Measurements from ENCODE around the gene MICAL3. TPM values are rescaled to one million over a fixed set of nuclear protein-coding genes. Genes with fewer than 3 reads are reported as not detected.
"Not testable (repeated sequence)": the region's sequence is repeated elsewhere in the genome, so short reads cannot be mapped to it uniquely, and the experiment has no call there.

Gene MICAL3
- polyA plus RNA-seq, 4 donors = 3.2 to 31.4 (median 10.0) TPM

DNA sequence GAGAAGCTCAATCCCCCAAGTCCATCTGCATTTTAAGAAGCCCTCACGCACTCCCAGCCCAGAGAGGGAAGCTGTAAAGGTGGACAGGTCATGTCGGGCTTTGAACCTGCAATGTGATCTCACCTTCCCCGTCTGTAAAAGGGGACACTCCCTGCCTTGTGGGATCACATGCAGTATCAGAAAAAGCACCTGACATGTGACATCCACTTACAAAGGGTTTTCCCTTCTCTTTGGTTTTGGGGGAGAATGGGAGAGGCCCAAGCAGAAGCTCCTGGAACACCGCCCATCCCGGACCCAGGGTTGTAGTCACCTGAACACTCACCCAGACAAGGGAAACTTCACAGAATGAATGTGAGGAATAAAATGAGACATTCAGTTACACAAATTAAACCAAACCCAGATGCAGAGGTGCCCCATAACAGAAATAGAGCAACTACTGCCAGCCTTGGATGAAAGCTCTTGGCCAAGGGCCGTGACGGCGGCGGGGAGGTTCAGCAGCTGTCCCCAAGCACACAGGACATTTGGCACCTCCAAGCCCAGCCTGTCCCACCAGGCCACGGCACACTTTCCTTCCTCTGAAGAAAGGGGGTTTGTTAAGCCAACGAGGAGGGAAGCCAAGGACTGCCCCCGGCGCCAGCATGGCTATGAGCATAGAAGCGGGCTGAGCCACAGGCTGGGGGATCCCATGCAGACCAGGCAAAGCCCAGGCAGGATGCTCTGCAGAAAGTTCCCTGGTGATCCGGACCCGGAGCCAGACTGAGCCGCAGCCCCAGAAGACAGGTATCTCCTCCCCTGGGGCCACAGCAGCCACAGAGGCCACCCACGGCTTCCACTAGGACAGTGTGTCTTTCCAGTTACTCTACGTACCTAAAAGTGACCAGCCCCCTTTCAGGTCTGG lies 253.9 kb downstream of the MICAL3 start:
- 81 to 88% (median 84%) methylated on average over 19 of the region's 19 CpGs for WGBS, 3 donors
- no peak for FAIRE-seq

DNA sequence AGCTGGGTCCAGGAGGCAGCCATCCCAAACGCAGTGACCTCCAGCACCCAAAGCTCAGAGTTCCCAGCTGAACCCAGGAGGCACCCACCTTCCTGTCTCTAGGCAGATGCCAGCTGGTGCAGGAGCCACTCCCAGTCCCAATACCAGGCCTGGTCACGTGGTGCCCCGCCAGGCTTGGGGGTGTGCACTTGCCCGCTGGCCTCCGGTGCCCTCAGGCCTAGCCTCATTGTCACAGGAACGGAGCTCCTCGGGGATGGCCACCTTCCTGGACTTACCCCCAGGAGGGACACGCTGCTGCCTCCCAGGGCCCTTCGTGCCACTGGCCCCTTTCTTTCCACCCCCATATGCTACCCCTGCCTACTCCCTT lies 254.7 kb downstream of the MICAL3 start:
- no peaks in the 10 kb centered on the region for H3K9me3 ChIP-seq (ENCODE audit: control insufficient read depth in 2 of 2, insufficient read depth in 1 of 2, low read depth in 1 of 2, low read length in 1 of 2)
- peaks cover 0 to 13% (median 0%) of the 10 kb centered on the region in 3 donors for H3K36me3 ChIP-seq (ENCODE audit: control insufficient read depth in 3 of 3, insufficient read depth in 2 of 3, low read depth in 1 of 3, low read length in 3 of 3)
- H3K27ac ChIP-seq (ENCODE audit: low read depth in 1 of 3, low read length in 2 of 3) = peak overlapping the region in 1 of 3 donors; percentile 53
- no peak overlapping the region for H3K4me3 ChIP-seq (ENCODE audit: low read depth in 1 of 3, low read length in 3 of 3)
- H3K27me3 ChIP-seq (ENCODE audit: control insufficient read depth in 3 of 3, insufficient read depth in 3 of 3, low read length in 3 of 3) = no peaks in the 10 kb centered on the region
- peak in 1 of 2 donors; percentile 82 for DNase-seq
- FAIRE-seq = no peak
- H3K4me1 ChIP-seq (ENCODE audit: control insufficient read depth in 3 of 3, insufficient read depth in 2 of 3, low read depth in 1 of 3, low read length in 2 of 3) = peaks cover 3 to 10% (median 6%) of the 10 kb centered on the region in 3 donors
- WGBS, 3 donors = 19 to 68% (median 37%) methylated on average over 9 of the region's 9 CpGs

More for the DNA sequence above, 253.9 kb downstream of the MICAL3 start:
- Histone ChIP-seq H3K9me3 (ENCODE audit: control insufficient read depth in 2 of 2, insufficient read depth in 1 of 2, low read depth in 1 of 2, low read length in 1 of 2) (no peaks in the 10 kb centered on the region), H3K27me3 (ENCODE audit: control insufficient read depth in 3 of 3, insufficient read depth in 3 of 3, low read length in 3 of 3) (no peaks in the 10 kb centered on the region), H3K4me3 (ENCODE audit: low read depth in 1 of 3, low read length in 3 of 3) (no peak overlapping the region), H3K36me3 (ENCODE audit: control insufficient read depth in 3 of 3, insufficient read depth in 2 of 3, low read depth in 1 of 3, low read length in 3 of 3) (peaks cover 0 to 13% (median 0%) of the 10 kb centered on the region in 3 donors), H3K4me1 (ENCODE audit: control insufficient read depth in 3 of 3, insufficient read depth in 2 of 3, low read depth in 1 of 3, low read length in 2 of 3) (peaks cover 3 to 10% (median 6%) of the 10 kb centered on the region in 3 donors), H3K27ac (ENCODE audit: low read depth in 1 of 3, low read length in 2 of 3) (no peak overlapping the region)
- DNase-seq = no peak

GRCh38 chr22:17769013-17769715 lies 255.2 kb downstream of the MICAL3 start:
- H3K27ac ChIP-seq (ENCODE audit: low read depth in 1 of 3, low read length in 2 of 3) = peak overlapping the region in 1 of 3 donors; percentile 53
- peaks cover 3 to 10% (median 6%) of the 10 kb centered on the region in 3 donors for H3K4me1 ChIP-seq (ENCODE audit: control insufficient read depth in 3 of 3, insufficient read depth in 2 of 3, low read depth in 1 of 3, low read length in 2 of 3)
- DNase-seq (no peak), FAIRE-seq (no peak)
- no peaks in the 10 kb centered on the region for H3K9me3 ChIP-seq (ENCODE audit: control insufficient read depth in 2 of 2, insufficient read depth in 1 of 2, low read depth in 1 of 2, low read length in 1 of 2)
- no peak overlapping the region for H3K4me3 ChIP-seq (ENCODE audit: low read depth in 1 of 3, low read length in 3 of 3)
- H3K27me3 ChIP-seq (ENCODE audit: control insufficient read depth in 3 of 3, insufficient read depth in 3 of 3, low read length in 3 of 3) = no peaks in the 10 kb centered on the region
- peaks cover 0 to 13% (median 0%) of the 10 kb centered on the region in 3 donors for H3K36me3 ChIP-seq (ENCODE audit: control insufficient read depth in 3 of 3, insufficient read depth in 2 of 3, low read depth in 1 of 3, low read length in 3 of 3)
- 65 to 74% (median 67%) methylated on average over 14 of the region's 14 CpGs for WGBS, 3 donors

DNA sequence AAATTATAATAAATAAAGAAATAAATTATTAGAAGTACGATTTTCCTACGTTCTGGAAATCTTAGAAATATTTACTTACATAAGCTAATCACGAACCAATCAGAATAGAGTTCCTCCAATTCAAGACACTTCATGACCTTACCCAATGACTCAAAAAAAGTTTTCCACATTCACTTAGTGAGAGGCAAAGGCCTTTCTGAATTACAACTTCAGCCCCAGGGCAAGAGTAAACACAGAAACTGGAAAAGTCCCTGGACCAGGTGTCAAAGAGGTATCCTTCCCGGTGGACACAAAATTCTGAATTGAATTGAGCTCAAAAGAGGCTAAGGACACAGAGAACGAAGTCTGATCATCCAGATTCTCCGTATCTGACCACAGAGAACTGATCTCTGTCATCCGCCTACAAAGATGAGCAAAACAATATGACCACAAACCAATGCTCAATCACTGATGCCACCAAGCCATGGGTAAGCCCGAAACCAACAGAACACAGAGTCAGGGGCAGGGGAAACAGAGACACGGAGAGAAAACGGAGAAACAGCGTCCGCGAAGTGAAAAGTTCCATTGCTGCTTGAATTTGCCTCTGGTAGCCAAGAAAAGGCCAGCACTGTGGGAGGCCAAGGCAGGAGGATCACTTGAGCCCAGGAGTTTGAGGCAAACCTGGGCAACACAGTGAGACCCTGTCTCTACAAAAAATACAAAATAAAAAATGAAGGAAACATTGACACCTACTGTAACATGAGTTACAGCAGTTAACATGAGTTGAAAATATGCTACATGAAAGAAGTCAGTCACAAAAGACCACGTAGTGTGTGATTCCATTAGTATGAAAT lies 256.9 kb downstream of the MICAL3 start:
- H3K4me1 ChIP-seq (ENCODE audit: control insufficient read depth in 3 of 3, insufficient read depth in 2 of 3, low read depth in 1 of 3, low read length in 2 of 3) = peaks cover 0 to 6% (median 2%) of the 10 kb centered on the region in 3 donors
- FAIRE-seq (no peak), DNase-seq (no peak)

GRCh38 chr22:17764852-17765251 lies 259.5 kb downstream of the MICAL3 start:
- FAIRE-seq; H3K4me1 ChIP-seq (ENCODE audit: control insufficient read depth in 3 of 3, insufficient read depth in 2 of 3, low read depth in 1 of 3, low read length in 2 of 3); H3K27me3 ChIP-seq (ENCODE audit: control insufficient read depth in 3 of 3, insufficient read depth in 3 of 3, low read length in 3 of 3); H3K9me3 ChIP-seq (ENCODE audit: control insufficient read depth in 2 of 2, insufficient read depth in 1 of 2, low read depth in 1 of 2, low read length in 1 of 2); H3K27ac ChIP-seq (ENCODE audit: low read depth in 1 of 3, low read length in 2 of 3); DNase-seq; H3K36me3 ChIP-seq (ENCODE audit: control insufficient read depth in 3 of 3, insufficient read depth in 2 of 3, low read depth in 1 of 3, low read length in 3 of 3); H3K4me3 ChIP-seq (ENCODE audit: low read depth in 1 of 3, low read length in 3 of 3): not testable (repeated sequence)
- 88 to 95% (median 92%) methylated on average over 5 of the region's 5 CpGs for WGBS, 3 donors

More for the DNA sequence above, 256.9 kb downstream of the MICAL3 start:
- Histone ChIP-seq H3K36me3 (ENCODE audit: control insufficient read depth in 3 of 3, insufficient read depth in 2 of 3, low read depth in 1 of 3, low read length in 3 of 3) (peaks cover 0 to 13% (median 0%) of the 10 kb centered on the region in 3 donors), H3K27ac (ENCODE audit: low read depth in 1 of 3, low read length in 2 of 3) (no peak overlapping the region), H3K4me3 (ENCODE audit: low read depth in 1 of 3, low read length in 3 of 3) (no peak overlapping the region), H3K9me3 (ENCODE audit: control insufficient read depth in 2 of 2, insufficient read depth in 1 of 2, low read depth in 1 of 2, low read length in 1 of 2) (no peaks in the 10 kb centered on the region), H3K27me3 (ENCODE audit: control insufficient read depth in 3 of 3, insufficient read depth in 3 of 3, low read length in 3 of 3) (no peaks in the 10 kb centered on the region)
- WGBS, 3 donors = 68 to 83% (median 76%) methylated on average over 14 of the region's 14 CpGs

DNA sequence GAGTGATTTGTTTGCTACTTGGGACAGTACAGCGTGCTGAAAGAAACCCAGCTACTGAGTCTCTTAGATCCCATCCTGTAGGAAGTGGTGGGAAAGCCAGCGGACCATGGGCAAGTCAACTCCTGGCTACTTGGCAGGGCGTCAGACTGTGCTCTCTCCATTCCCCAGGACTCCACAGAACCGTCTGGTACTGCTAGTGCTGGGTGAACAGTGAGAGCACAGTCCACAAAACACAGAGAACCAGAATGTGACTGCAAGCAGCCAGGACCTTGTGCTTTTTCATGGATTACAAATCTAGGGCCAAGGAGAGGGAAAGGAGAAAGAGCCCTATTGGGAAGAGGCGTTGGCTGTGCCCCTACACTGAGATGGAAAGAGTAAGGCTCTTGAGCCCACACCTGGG lies 260.3 kb downstream of the MICAL3 start:
- Histone ChIP-seq H3K36me3 (ENCODE audit: control insufficient read depth in 3 of 3, insufficient read depth in 2 of 3, low read depth in 1 of 3, low read length in 3 of 3) (peaks cover 0 to 1% (median 0%) of the 10 kb centered on the region in 3 donors), H3K9me3 (ENCODE audit: control insufficient read depth in 2 of 2, insufficient read depth in 1 of 2, low read depth in 1 of 2, low read length in 1 of 2) (no peaks in the 10 kb centered on the region), H3K4me1 (ENCODE audit: control insufficient read depth in 3 of 3, insufficient read depth in 2 of 3, low read depth in 1 of 3, low read length in 2 of 3) (peaks cover 0 to 6% (median 0%) of the 10 kb centered on the region in 3 donors), H3K4me3 (ENCODE audit: low read depth in 1 of 3, low read length in 3 of 3) (no peak overlapping the region), H3K27ac (ENCODE audit: low read depth in 1 of 3, low read length in 2 of 3) (no peak overlapping the region), H3K27me3 (ENCODE audit: control insufficient read depth in 3 of 3, insufficient read depth in 3 of 3, low read length in 3 of 3) (no peaks in the 10 kb centered on the region)
- WGBS, 3 donors = 79 to 86% (median 84%) methylated on average over 5 of the region's 5 CpGs
- no peak for FAIRE-seq
- DNase-seq = no peak

DNA sequence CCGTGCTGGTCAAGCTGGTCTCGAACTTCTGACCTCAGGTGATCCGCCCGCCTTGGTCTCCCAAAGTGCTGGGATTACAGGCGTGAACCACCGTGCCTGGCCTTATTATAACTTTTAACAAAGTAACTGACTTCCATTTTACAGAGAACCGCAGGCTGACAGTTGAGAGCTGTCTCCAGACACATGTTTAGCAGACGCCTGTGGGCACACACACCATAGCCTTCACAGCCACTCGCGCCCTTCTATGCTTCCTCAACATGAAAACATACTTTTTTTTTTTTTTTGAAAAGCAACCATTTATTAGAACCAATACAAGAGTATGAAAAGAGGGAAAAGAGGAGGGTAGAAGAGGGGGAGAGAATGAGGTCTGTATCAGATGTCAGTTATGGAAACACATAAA lies 260.9 kb downstream of the MICAL3 start:
- not testable (repeated sequence) for H3K27me3 ChIP-seq (ENCODE audit: control insufficient read depth in 3 of 3, insufficient read depth in 3 of 3, low read length in 3 of 3); DNase-seq; H3K4me1 ChIP-seq (ENCODE audit: control insufficient read depth in 3 of 3, insufficient read depth in 2 of 3, low read depth in 1 of 3, low read length in 2 of 3); FAIRE-seq; H3K4me3 ChIP-seq (ENCODE audit: low read depth in 1 of 3, low read length in 3 of 3); H3K36me3 ChIP-seq (ENCODE audit: control insufficient read depth in 3 of 3, insufficient read depth in 2 of 3, low read depth in 1 of 3, low read length in 3 of 3); H3K27ac ChIP-seq (ENCODE audit: low read depth in 1 of 3, low read length in 2 of 3); H3K9me3 ChIP-seq (ENCODE audit: control insufficient read depth in 2 of 2, insufficient read depth in 1 of 2, low read depth in 1 of 2, low read length in 1 of 2)
- WGBS, 3 donors = 79 to 92% (median 91%) methylated on average over 10 of the region's 10 CpGs

DNA sequence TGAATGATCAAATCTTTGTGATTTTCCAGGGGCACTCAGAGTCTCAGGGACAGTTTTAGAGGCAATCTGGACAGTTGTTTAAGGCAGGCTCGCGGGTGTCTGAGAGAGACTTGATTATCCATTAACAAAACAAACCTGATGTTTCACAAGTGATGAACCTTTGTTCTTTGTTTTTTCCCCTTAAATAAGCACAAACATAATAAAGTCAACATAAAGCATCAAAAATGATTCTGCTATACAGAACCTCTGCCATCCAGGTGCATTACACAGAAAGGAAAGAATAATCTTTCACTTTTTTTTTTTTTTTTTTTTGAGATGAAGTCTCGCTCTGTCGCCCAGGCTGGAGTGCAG lies 263.2 kb downstream of the MICAL3 start:
- no peak overlapping the region for H3K27ac ChIP-seq (ENCODE audit: low read depth in 1 of 3, low read length in 2 of 3)
- no peaks in the 10 kb centered on the region for H3K4me1 ChIP-seq (ENCODE audit: control insufficient read depth in 3 of 3, insufficient read depth in 2 of 3, low read depth in 1 of 3, low read length in 2 of 3)
- 64 to 70% (median 65%) methylated on average over 2 of the region's 4 CpGs for WGBS, 3 donors

More for the DNA sequence above, 263.2 kb downstream of the MICAL3 start:
- Histone ChIP-seq H3K27me3 (ENCODE audit: control insufficient read depth in 3 of 3, insufficient read depth in 3 of 3, low read length in 3 of 3) (no peaks in the 10 kb centered on the region), H3K4me3 (ENCODE audit: low read depth in 1 of 3, low read length in 3 of 3) (no peak overlapping the region), H3K36me3 (ENCODE audit: control insufficient read depth in 3 of 3, insufficient read depth in 2 of 3, low read depth in 1 of 3, low read length in 3 of 3) (no peaks in the 10 kb centered on the region), H3K9me3 (ENCODE audit: control insufficient read depth in 2 of 2, insufficient read depth in 1 of 2, low read depth in 1 of 2, low read length in 1 of 2) (no peaks in the 10 kb centered on the region)
- DNase-seq (no peak), FAIRE-seq (no peak)
